ENCODE data around the gene DSCAML1.
A peak's percentile ranks its signal among the peaks of the same experiment; 100 is the strongest.

Gene DSCAML1

DNA sequence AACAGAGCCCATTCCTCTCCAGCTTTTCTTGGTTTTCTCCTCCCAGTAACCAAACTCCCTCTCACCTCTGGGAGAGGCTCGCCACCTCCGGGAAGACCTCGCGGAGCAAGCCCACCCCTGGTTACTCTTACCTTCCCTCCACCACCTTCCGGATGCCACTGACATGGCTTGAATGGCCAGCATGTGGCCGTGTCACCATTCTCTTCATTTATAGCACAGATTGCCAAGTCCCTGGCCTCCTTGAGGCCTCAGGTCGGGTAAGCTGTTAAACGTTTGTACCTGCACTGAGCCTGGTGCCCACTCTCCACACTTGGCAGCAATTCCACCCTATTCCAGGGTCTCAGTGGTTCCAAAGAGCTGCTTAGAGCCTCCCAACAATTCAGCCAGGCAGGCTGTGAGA lies 35.5 kb upstream of the DSCAML1 start:
- no peak for DNase-seq (ENCODE audit: low read depth in 3 of 3)

DNA sequence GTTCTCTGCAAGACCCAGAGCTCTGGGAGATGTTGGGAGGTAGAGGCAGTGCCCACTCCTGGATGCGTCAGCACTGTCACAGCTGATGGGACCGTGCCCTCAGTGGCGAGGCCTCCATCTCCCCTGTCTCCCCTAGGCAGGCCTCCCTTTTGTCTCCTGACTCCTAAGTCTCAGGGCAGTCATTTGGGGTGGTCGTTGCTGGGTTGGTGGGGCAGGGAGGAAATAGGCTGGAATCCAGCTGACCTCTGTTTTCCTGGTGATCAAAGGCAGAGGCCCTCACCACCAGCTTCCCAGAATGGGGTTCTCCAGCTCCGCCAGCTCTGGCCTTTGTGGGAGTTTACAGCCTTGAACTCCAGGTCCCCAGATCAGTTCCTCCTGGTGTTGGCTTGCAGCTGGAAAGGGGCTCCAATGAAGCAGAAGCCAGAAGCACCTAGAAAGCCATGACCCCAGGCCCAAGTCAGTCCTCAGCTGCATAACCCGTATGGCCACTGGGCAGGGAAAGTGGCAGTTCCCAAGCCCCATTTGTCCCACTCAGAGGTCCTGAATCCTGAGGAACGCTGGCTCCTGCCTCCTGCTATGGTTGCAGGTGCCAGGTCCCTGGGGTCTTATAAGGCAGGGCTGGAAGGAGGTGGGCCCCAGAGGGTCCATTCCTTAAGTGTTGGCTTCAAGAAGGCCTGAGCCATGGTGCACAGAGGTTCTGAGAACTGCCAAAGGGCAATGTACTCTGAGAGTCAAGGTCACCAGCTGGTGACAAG lies 34.8 kb upstream of the DSCAML1 start:
- DNase-seq (ENCODE audit: low read depth in 3 of 3): no peak

DNA sequence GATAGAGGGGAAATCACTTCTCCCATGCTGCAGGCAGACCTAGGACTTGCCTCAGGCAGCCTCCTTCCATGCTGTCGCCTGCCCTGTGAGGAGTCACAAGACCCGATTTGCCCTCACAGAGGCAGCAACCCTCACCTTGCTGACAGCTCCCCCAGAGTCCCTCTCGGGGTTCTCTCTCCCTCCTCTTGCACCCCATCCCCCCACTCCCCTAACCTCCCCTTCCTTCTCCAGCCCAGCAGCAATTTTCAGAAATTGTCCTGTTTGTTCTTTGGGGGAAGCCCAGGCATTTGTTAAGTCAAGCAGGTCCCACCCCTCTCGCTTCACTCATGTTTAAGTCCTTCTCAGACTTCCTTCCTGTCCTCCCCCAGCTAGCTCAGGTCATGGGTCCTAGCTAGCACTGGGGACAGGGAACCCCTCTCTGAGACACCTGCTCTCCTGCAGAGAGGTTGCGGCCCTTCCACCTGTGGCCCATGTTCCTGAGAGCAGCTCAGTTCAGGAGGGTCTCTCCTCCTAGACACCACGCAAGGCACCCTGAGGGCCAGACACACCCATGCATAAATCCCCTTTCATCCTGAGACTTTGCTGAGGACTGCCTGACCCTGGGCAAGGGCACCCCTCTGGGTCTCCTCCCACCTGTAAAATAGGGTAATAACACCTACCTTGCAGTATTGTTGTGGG lies 33.8 kb upstream of the DSCAML1 start:
- DNase-seq (ENCODE audit: low read depth in 3 of 3): no peak

DNA sequence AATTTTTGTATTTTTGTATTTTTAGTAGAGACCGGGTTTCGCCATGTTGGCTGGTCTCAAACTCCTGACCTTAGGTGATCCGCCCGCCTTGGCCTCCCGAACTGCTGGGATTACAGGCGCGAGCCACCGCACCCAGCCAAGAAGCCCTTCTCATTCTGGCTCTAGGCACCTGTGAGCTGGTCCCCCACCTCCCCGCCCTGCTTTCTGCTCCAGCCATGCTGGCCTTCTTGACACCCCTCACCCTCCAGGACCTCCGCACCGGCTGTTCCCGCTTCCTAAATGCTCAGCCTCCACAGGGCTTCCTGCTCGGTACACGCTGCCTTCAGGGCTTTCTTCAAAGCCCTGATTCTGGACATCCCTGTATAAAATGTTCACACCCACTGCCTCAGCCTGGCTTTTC lies 33.1 kb upstream of the DSCAML1 start:
- DNase-seq (ENCODE audit: low read depth in 3 of 3): no peak

DNA sequence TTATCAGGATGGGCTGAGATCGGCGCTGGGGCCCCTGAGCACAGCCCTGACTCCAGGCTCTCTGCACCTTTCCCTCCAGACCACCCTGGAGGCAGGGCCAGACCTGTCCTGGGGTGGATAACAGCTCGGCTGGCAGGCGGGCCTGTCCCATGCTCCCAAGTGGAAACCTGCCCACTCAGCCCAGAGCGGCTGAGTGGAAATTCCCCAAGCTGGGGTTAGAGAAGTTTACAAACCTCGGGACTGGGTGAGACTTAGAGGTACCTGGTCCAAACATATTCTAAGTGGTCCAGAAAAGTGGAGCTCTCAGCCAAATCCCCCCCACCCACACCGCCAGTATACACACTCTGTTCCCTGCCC lies 32.3 kb upstream of the DSCAML1 start:
- DNase-seq (ENCODE audit: low read depth in 3 of 3): no peak

DNA sequence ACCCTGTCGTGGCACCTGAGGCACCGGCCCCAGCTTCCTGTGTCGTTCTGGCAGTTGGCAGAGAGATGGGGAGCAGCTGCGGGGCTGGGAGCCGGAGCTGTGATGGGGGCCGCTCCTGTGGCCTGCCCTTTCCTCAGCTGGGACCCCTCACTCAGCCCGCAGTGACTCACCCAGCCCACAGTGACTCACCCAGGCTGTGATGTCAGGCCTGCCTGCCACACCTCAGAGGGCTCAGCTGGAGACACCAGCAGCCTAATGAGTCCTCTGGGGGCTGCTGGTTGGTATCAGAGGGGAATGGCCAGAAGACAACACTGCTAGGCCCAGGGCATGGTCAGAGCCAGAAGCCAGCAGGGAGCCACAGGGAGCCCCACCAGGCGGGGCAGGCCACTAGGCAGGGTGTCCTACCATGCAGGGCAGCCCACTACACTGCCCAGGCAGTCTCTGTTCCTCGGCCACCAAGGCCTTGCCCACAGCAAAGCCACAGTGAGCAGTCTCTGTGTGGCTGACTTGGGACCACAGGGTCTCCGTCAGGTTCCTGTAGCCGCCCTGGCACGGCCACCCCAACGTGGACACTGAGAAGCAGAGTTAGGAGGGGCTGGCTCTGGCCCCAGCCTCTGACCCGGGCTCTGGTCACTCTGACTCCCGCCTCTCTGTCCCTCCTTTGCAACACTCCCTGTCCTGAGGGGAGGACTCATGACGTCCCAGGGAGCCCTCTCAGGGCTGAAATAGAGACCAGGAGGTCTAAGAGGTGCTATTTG lies 31.8 kb upstream of the DSCAML1 start:
- DNase-seq (ENCODE audit: low read depth in 3 of 3): peak; percentile 69 to 86 (median 73)

DNA sequence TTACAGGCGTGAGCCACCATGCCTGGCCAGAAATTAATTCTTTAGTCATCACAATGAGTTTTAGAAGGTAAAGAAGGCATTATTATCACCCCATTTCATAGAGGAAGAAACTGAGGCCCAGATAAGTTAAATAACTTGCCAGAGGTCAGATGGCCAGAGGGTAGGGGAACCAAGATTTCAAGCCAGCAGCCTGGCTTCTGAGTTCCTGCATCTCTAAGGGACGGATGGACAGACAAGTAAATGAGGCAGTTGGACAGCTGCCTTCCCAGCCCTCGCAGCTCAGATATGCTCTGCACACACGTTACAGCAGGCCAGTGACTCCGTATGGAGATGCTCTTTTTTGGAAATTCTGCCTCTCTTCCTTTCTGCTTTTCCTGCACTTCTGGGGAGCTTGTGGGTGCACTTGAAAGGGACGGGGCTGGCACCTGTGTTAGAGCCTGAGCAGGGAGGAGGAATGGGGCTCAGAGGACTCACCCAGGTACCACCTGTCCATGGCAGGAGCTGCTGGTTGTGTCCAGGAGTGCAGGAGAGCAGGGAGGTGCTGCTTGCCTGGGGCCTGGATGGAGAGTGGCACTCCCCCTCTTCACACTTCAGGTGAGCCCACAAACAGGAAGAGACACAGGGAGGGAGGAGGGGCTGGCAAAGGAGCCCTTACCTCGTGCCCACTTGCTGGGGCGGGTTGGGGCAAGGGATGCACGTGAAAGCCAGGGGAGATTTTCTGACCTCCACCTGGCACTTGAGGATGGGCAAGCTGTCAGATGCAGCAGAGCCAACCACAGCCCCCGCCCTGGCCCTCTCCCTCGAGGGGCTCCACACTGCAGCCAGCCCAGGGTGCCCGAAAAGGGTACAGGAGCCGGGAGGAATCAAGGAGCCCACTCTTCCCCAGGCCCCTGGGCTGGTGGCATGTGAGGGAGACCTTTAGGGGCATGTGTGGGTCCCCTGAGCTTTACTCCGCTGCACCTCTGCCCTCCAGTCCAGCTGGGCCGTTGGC lies 30.8 kb upstream of the DSCAML1 start:
- no peak for DNase-seq (ENCODE audit: low read depth in 3 of 3)

DNA sequence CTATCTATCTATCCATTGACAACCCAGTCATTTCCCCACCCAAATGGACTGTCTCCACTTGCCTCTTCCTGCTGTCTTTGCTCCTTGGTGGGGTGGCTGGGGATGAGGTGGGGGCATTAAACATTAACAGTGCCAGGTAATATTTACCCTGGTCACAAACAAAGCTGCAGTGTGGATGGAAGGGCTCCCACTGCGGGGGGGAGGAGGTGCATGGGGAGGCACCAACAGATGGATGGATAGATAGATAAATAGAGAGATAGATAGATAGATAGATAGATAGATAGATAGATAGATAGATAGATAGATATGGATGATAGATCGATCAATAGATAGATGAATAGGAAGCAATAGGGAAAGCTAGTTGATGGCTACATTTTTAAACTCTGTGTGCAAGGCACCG lies 29.8 kb upstream of the DSCAML1 start:
- no peak for DNase-seq (ENCODE audit: low read depth in 3 of 3)

DNA sequence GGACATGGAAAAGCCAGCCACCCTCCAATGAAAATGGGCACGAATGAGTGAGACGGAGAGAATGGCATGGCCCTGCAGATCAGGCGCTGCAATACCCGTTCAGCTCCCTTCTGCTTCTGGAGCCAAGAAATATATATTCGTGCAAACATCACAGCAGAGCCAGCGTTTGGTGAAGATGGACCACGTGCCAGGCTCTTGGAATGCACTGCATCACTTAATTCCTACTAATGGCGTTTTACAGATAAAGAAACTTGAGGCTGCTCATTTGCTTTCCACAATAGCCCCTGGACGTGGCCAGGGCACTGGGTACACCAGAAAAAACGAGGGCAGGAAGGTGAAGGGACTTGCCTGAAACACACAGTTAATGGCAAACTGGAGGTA lies 29.2 kb upstream of the DSCAML1 start:
- no peak for DNase-seq (ENCODE audit: low read depth in 3 of 3)

DNA sequence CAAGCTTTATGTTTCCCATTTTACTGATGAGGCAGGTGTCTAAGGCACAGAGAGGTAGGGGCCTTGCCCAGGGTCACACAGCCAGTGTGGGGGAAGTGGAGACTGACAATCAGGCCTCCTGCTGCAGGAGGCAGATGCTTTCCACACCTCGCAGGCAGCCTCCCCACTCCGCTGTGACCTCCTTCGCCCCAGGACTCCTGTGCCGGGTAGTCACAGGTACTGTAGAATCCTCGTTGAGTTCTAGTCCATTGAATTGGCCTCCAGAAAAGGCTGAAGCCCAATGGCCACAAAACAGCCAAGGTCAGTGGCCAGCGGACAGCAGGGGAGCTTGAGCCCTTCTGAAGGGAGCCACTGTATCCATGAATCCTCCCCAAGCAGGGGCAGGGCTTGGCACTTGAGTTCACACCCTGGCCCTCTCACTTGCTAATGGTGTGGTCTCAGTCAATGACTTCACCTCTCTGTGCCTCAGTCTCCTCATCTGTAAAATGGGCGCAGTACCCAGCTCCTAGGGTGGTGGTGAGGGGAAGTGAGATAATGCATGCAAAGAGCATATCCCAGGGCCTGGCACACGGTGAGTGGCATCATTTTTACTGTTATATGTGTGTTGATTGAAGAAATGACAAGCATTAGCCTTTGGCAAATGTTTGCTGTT lies 28.6 kb upstream of the DSCAML1 start:
- no peak for DNase-seq (ENCODE audit: low read depth in 3 of 3)

DNA sequence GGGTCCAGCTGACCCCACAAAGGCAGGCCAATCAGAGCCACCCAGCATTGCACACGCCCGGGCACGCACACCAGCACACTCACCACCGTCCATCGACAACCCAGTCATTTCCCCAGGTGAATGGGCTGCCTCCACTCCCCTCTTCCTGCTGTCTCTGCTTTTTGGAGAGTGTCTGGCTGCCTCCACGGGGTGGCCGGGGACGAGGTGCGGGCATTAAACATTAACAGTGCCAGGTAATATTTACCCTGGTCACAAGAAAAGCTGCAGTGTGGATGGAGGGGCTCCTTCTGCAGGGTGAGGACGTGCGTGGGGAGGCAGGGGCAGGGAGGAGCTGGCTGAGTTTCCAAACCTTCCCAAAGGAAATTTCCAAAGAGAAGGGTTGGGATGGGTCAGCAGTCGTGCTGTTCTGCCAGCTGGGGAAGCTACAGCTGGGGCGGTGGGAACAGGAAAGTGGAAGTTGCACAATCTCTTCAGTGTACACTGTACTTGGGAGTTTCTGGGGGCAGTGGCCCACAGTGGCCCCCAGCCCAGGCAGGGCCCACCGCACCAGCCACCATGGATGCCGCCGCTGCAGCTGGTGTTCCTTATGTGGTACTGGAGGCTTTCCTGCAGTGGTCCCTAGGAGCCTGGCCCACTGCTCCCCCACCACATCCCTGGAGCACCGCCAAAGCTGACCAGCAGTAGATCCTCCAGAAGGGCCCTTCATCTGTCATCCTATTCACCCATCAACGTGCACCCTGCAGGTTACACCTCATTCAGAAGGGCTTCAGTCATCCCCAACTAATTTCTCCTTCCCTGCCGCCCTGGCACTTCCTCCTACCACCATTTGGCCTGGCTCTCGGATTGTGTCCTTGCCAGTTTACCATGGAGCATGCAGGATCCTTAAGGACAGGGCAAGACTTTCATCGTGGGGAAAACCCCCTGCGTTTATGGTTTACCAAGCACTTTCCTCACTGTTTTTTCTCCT lies 27.8 kb upstream of the DSCAML1 start, which contains the start of gene FXYD2:
Gene FXYD2, minus strand, starts transcription at position 174 of the 967 bp plus-strand sequence. Its CDS starts 66 bp downstream, at position 108.
- no peak for DNase-seq (ENCODE audit: low read depth in 3 of 3)

DNA sequence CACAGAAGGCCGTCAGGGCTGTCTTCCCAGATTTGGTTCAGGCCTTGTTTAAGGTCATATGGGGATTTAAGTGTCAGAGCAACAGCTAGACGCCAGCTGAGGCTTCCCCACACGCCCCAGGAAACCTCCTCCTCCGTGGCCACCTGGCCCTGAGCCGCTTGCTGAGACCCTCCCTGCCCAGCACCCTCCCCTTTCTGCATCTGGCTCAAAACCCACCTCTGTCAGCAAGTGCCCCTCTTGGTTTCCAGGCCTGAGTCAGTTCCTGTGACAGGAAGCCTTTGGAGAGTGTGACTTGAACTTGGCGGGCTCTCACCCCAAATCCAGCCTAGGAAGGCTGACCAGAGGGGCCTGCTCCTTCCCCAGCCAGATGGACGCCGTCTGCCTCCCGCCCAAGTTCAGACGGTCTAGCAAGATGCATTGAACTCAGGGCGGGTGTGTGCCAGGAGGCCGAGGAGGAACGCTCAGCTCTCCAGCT lies 27.0 kb upstream of the DSCAML1 start:
- no peak for DNase-seq (ENCODE audit: low read depth in 3 of 3)

DNA sequence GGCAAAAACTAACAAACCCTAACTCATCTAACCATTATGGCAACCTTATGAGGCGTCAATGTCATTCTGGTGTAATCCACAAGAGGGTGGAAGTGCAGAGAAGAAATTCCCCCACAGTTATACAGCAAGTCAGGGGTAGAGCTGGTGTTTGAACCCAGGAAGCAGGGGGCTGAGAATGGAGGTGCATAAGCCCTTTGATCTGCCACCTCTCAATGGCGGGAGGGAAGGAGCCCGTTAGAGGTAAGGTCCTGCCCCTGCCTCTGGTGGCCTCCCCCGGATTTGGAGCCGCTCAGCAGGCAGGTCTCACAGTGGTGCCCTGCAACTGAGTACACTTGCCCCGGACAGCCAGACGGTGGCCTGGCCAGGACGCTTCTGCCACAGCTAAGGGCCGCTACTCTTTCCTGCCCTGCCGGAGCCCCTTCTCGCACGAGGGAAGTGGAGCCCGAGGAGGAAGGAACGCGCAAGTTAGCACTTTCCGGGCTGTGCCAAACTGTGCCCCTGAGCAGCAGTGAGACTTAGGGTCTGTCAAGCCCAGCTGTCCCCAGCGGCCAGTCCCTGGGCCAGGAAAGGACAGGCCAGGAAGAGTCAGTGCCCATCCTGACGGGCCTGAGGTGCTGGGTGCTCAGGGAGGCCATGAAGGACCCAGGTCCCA lies 26.4 kb upstream of the DSCAML1 start:
- DNase-seq (ENCODE audit: low read depth in 3 of 3): no peak

DNA sequence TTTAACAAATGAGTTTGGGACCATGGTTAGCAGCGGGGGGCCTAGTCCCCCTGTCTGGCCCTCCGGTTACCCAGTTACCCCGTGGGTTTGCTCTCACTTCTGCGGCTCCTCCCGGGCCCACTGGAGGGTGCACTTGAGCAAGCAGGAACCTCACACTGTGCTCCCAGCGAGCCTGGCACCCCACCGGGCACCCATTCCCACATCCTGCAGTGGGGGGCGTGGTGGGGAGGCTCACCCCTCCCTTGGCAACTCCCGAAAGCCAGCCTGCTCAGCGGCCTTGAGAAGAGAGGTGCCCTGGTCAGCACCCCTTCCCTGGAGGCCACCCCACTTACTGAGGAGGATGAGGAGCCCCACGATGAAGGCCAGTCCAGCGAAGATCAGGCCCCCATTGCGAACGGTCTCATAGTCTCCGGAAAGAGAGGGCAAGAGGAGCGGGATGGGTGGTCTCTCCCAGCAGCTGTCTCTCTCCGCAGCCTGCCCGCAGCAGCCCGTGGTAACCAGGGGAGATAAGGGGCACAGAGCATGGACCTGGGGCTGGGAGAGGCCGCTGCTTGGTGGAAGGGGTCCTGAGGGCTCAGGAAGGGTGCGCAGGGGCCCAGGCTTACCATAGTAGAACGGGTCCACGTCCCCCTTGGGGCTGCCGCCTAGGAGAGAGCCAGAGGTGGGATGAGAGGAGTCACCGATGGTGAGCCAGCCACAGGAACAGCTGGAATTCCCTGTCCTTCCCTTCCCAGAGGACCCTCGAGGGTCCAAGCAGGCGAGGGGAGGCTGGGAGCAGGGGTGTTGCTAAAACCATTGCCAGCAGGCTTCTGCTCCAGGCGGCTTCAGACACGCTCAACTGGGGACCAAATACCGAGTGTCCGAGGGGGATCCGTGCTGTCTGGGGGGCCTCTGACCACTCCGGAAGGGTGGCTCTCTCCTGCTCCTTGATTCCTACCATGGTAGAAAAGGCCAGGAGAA lies 25.3 kb upstream of the DSCAML1 start:
- DNase-seq (ENCODE audit: low read depth in 3 of 3): peak in 1 of 3 experiments; percentile 57

DNA sequence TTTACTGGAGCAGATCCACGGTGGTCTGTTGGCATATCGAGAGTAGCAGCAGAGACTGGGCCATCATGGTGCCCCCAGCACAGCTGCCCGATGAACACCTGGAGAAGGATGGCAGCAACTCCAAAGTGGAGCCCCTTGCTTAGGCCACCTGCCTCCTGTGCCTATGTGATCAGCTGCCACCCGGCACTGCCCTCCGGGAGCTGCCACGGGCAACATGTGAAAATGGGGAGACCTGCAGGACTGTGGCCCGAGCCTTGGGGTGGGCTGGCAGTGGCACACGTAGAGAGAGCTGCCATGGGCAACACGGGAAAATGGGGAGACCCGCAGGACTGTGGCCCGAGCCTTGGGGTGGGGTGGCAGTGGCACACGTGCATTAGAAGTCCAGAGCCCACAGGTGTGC lies 24.4 kb upstream of the DSCAML1 start:
- DNase-seq (ENCODE audit: low read depth in 3 of 3): no peak

DNA sequence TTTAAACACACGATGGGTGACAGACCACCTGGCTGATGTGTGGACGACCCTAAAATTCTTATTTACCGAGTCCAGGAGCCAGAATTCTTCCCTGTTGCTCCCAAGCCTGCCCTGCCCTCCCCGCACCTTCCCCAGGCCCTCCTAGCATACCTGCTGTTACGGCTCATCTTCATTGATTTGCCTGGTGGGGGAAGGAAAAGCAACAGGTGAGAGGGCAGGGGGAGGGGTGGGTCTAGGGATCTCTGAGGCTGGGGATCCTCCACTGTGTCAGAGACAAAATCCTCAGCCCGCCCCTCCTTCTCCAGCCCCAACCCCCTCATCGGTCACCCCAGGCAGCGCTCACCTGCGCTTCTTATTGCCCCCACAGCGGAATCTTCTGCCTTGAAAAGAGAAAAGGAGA lies 23.5 kb upstream of the DSCAML1 start:
- DNase-seq (ENCODE audit: low read depth in 3 of 3): no peak

DNA sequence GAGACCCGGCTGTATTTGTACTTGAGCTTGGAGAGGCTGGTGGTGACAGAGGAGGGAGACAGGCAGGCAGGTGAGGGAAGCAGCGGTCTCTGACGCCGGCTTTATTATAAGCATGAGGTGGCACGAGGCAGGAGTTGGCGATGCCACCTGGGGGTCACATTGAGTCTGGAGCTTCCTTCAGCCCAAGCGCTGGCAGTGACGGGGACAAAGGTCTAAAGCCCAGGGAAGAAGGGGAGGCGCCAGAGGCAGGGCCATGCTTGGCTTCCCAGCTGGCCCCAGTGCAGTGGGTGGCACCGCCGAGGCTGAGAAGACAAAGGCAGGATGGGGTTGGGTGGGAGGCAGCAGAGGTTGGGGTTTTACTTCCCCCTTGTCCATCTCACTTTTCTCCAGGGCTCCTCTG lies 23.1 kb upstream of the DSCAML1 start:
- DNase-seq (ENCODE audit: low read depth in 3 of 3): no peak
